Keratinocyte (primary cell): Measurements from ENCODE around the gene FCAR. TPM values are rescaled to one million over a fixed set of nuclear protein-coding genes. Genes with fewer than 3 reads are reported as not detected.
"Not testable (repeated sequence)": the region's sequence is repeated elsewhere in the genome, so short reads cannot be mapped to it uniquely, and the experiment has no call there.

ENCODE experiments used
- DNase-seq: peaks from one replicate; pipeline ENCODE4 v3.0.0-alpha.2; 2011; ENCODE audit warnings: low read depth, missing footprints, low spot score
- FAIRE-seq: peaks from 2 replicates; lab custom pipeline; 2011; peaks lifted over from hg19 to GRCh38; lab: Jason Lieb, UNC
- H2AFZ ChIP-seq: 2 replicates; pipeline ENCODE4 v1.6.0; 2012; ENCODE audit warnings: low read length, control low read depth, inconsistent platforms; ENCODE audit not compliant: control insufficient read depth
- H3K27ac ChIP-seq: 2 replicates; pipeline ENCODE4 v1.5.1; 2011; ENCODE audit warnings: low read length; ENCODE audit not compliant: control insufficient read depth, insufficient read depth
- H3K27me3 ChIP-seq: 3 replicates; pipeline ENCODE4 v1.6.0; 2011; ENCODE audit warnings: low read length; ENCODE audit not compliant: control insufficient read depth, insufficient read depth; ENCODE audit errors: extremely low read depth
- H3K36me3 ChIP-seq, 2 experiments: 2 replicates in 1 of 2; 3 replicates in 1 of 2; pipeline ENCODE4 v1.5.1; 2011; ENCODE audit warnings: low read length in 2 of 2, mild to moderate bottlenecking in 1 of 2; ENCODE audit not compliant: control insufficient read depth in 2 of 2, insufficient read depth in 2 of 2; ENCODE audit errors: extremely low read depth in 1 of 2
- H3K4me1 ChIP-seq: 3 replicates; pipeline ENCODE4 v1.5.1; 2011; ENCODE audit warnings: low read length; ENCODE audit not compliant: control insufficient read depth, insufficient read depth; ENCODE audit errors: extremely low read depth
- H3K4me2 ChIP-seq: 3 replicates; pipeline ENCODE4 v1.6.0; 2011; ENCODE audit warnings: low read depth, low read length; ENCODE audit not compliant: control insufficient read depth, insufficient read depth; ENCODE audit errors: extremely low read depth
- H3K4me3 ChIP-seq, 3 experiments: fragments of 200-600 bp in 1 of 3; sonication (generic) in 1 of 3; 2 replicates in 2 of 3; 3 replicates in 1 of 3; pipeline ENCODE4 v1.5.1; 2011 to 2016; ENCODE audit warnings: low read length in 3 of 3, mild to moderate bottlenecking in 3 of 3, control low read depth in 2 of 3, inconsistent platforms in 1 of 3, low read depth in 1 of 3, mixed read lengths in 1 of 3, mixed run types in 1 of 3, moderate library complexity in 1 of 3; ENCODE audit not compliant: control insufficient read depth in 2 of 3, insufficient read depth in 2 of 3; ENCODE audit errors: extremely low read depth in 1 of 3
- H3K79me2 ChIP-seq: 2 replicates; pipeline ENCODE4 v1.6.0; 2012; ENCODE audit warnings: low read length; ENCODE audit not compliant: control insufficient read depth, insufficient read depth
- H3K9ac ChIP-seq: 3 replicates; pipeline ENCODE4 v1.6.0; 2011; ENCODE audit warnings: low read length; ENCODE audit not compliant: control insufficient read depth, insufficient read depth; ENCODE audit errors: extremely low read depth
- H3K9me1 ChIP-seq: 3 replicates; pipeline ENCODE4 v1.6.0; 2011; ENCODE audit warnings: low read length; ENCODE audit not compliant: control insufficient read depth, insufficient read depth; ENCODE audit errors: extremely low read depth
- H3K9me3 ChIP-seq: 2 replicates; pipeline ENCODE4 v1.5.1; 2012; ENCODE audit warnings: low read depth, low read length; ENCODE audit not compliant: control insufficient read depth
- H4K20me1 ChIP-seq: 3 replicates; pipeline ENCODE4 v1.6.0; 2011; ENCODE audit warnings: low read length; ENCODE audit not compliant: control insufficient read depth, insufficient read depth; ENCODE audit errors: extremely low read depth
- EZH2 ChIP-seq: IDR thresholded peaks from one replicate; pipeline ENCODE4 v1.6.1; 2012; ENCODE audit warnings: inconsistent platforms, mild to moderate bottlenecking, low read length, moderate library complexity
- dilution Hi-C: fragments of 300-500 bp; cut with MboI; formaldehyde crosslinking; loops from one replicate; pipeline ENCODE4 v1.7.0; 2020; ENCODE audit warnings: low sequenced_read_pairs; ENCODE audit not compliant: extremely low pct_ligation_motif_present
- polyA plus RNA-seq, 5 experiments: library from polyadenylated mRNA; depleted of rRNA in 3 of 5; stranded (reverse) in 3 of 5; stranded (forward) in 1 of 5; unstranded in 1 of 5; fragments of >200 nt; gene quantifications; 1 replicate in 1 of 5; 2 replicates in 3 of 5; 3 replicates in 1 of 5; pipeline versions ENCODE4 v1.2.1 to v1.2.3, GENCODE V29; 2011 to 2012; ENCODE audit warnings: missing spikeins in 2 of 5, low read depth in 1 of 5, low replicate concordance in 1 of 5
- TF ChIP-seq, protein P1 (sequence below), 3 experiments: IDR thresholded peaks in 1 of 3; conservative IDR thresholded peaks in 1 of 3; optimal IDR thresholded peaks in 1 of 3; 2 replicates in 2 of 3; 3 replicates in 1 of 3; pipeline versions ENCODE3 to v1.5.1; 2011; ENCODE audit warnings: low read length in 3 of 3, mild to moderate bottlenecking in 3 of 3, moderate library complexity in 2 of 3, control low read depth in 1 of 3, inconsistent platforms in 1 of 3; ENCODE audit not compliant: insufficient read depth in 2 of 3; ENCODE audit errors: extremely low read depth in 1 of 3

Gene FCAR
- polyA plus RNA-seq, 1 donor (not counting 4 experiments of a cell fraction or from before 2014, with no cell fraction given): not detected

- Histone ChIP-seq H3K9ac (no peak within 1 kb of the TSS), H3K27ac (no peak within 1 kb of the TSS), H3K36me3 (no peaks in the 10 kb centered on the region), H3K4me1 (no peaks in the 10 kb centered on the region), H2AFZ (no peak within 1 kb of the TSS), H3K27me3 (no peaks in the 10 kb centered on the region), H4K20me1 (no peaks in the 10 kb centered on the region), H3K9me1 (no peaks in the 10 kb centered on the region), H3K79me2 (no peaks in the 10 kb centered on the region), H3K9me3 (peaks cover 5% of the 10 kb centered on the region), H3K4me3 (no peak within 1 kb of the TSS), H3K4me2 (no peak within 1 kb of the TSS)
- FAIRE-seq: no peak
- no peak for DNase-seq
- dilution Hi-C loops: no loop called here
- TF ChIP-seq, protein P1, sequence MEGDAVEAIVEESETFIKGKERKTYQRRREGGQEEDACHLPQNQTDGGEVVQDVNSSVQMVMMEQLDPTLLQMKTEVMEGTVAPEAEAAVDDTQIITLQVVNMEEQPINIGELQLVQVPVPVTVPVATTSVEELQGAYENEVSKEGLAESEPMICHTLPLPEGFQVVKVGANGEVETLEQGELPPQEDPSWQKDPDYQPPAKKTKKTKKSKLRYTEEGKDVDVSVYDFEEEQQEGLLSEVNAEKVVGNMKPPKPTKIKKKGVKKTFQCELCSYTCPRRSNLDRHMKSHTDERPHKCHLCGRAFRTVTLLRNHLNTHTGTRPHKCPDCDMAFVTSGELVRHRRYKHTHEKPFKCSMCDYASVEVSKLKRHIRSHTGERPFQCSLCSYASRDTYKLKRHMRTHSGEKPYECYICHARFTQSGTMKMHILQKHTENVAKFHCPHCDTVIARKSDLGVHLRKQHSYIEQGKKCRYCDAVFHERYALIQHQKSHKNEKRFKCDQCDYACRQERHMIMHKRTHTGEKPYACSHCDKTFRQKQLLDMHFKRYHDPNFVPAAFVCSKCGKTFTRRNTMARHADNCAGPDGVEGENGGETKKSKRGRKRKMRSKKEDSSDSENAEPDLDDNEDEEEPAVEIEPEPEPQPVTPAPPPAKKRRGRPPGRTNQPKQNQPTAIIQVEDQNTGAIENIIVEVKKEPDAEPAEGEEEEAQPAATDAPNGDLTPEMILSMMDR (optimal IDR thresholded peaks at IDR 0.05 in 1 of 3, IDR thresholded peaks at IDR 0.05 in 1 of 3, conservative IDR thresholded peaks at IDR 0.05 in 1 of 3; ENCODE audit: extremely low read depth in 1 of 3, insufficient read depth in 2 of 3, low read length in 3 of 3): no peak
- TF ChIP-seq EZH2: no peak
Measured at GRCh38 chr19:54905803-54906511, 31.9 kb downstream of the FCAR start, which contains the start of gene NCR1. Gene NCR1 (plus strand): TSS chr19:54906148. CDS start chr19:54906188, 40 bp downstream.

- H3K9me1 ChIP-seq: no peaks in the 10 kb centered on the region
- TF ChIP-seq EZH2: no peak
- TF ChIP-seq, protein P1 (optimal IDR thresholded peaks at IDR 0.05 in 1 of 3, IDR thresholded peaks at IDR 0.05 in 1 of 3, conservative IDR thresholded peaks at IDR 0.05 in 1 of 3; ENCODE audit: extremely low read depth in 1 of 3, insufficient read depth in 2 of 3, low read length in 3 of 3): no peak
- H3K79me2 ChIP-seq: no peaks in the 10 kb centered on the region
- H4K20me1 ChIP-seq: no peaks in the 10 kb centered on the region
- dilution Hi-C loops: no loop called here
- H3K27ac ChIP-seq: no peak overlapping the region
- no peak for FAIRE-seq
- H3K9ac ChIP-seq: no peak overlapping the region
- H3K4me1 ChIP-seq: no peaks in the 10 kb centered on the region
- no peak overlapping the region for H3K4me2 ChIP-seq
- H3K36me3 ChIP-seq: no peaks in the 10 kb centered on the region
- no peak overlapping the region for H2AFZ ChIP-seq
- H3K27me3 ChIP-seq: no peaks in the 10 kb centered on the region
- no peak overlapping the region for H3K4me3 ChIP-seq
- H3K9me3 ChIP-seq: peaks cover 5% of the 10 kb centered on the region
- DNase-seq: no peak
Measured at GRCh38 chr19:54906819-54907218, 32.8 kb downstream of the FCAR start.

- dilution Hi-C loops, H3K79me2 ChIP-seq, H3K27me3 ChIP-seq, H2AFZ ChIP-seq, FAIRE-seq, H3K4me1 ChIP-seq, H3K27ac ChIP-seq, H3K9ac ChIP-seq, H3K4me2 ChIP-seq, H3K36me3 ChIP-seq, H3K9me1 ChIP-seq, DNase-seq, H4K20me1 ChIP-seq, H3K4me3 ChIP-seq, H3K9me3 ChIP-seq: not testable (repeated sequence)
Measured at GRCh38 chr19:54907899-54908298, 33.9 kb downstream of the FCAR start.
